ENCODE measurements around the gene HSPA1L.

Gene HSPA1L

DNA sequence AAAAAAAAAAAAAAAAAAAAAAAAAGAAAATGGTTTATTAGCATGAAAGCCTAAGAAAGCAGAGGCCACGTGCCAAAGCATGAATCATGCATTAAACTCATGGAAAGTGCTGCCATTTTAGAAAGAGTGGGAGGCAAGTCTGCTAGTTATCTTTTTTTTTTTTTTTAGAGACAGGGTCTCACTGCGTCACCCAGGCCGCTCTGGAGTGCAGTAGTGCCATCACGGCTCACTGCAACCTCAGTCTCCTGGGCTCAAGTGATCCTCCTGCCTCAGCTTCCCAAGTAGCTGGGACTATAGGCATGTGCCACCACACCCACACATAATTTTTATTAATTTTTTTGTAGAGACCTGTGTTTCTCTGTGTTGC, 43.1 kb downstream of the HSPA1L start:
- TF ChIP-seq, protein P1, sequence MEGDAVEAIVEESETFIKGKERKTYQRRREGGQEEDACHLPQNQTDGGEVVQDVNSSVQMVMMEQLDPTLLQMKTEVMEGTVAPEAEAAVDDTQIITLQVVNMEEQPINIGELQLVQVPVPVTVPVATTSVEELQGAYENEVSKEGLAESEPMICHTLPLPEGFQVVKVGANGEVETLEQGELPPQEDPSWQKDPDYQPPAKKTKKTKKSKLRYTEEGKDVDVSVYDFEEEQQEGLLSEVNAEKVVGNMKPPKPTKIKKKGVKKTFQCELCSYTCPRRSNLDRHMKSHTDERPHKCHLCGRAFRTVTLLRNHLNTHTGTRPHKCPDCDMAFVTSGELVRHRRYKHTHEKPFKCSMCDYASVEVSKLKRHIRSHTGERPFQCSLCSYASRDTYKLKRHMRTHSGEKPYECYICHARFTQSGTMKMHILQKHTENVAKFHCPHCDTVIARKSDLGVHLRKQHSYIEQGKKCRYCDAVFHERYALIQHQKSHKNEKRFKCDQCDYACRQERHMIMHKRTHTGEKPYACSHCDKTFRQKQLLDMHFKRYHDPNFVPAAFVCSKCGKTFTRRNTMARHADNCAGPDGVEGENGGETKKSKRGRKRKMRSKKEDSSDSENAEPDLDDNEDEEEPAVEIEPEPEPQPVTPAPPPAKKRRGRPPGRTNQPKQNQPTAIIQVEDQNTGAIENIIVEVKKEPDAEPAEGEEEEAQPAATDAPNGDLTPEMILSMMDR (conservative IDR thresholded peaks at IDR 0.05; ENCODE audit: low read depth, low read length), result no peak
- Histone ChIP-seq H3K27ac (no peak overlapping the region), H3K4me3 (IDR thresholded peaks at IDR 0.05; ENCODE audit: insufficient read depth, low read depth, low read length) (no peak overlapping the region), H4K20me1 (ENCODE audit: insufficient read depth) (no peaks in the 10 kb centered on the region), H2AFZ (ENCODE audit: low read depth) (no peak overlapping the region), H3K27me3 (ENCODE audit: insufficient read depth, low read depth) (no peaks in the 10 kb centered on the region), H3K79me2 (ENCODE audit: insufficient read depth, low read depth) (no peaks in the 10 kb centered on the region), H3K9ac (no peak overlapping the region), H3K4me1 (ENCODE audit: low read depth, poor library complexity, severe bottlenecking) (peaks cover 27% of the 10 kb centered on the region), H3K4me2 (no peak overlapping the region), H3K36me3 (ENCODE audit: insufficient read depth) (no peaks in the 10 kb centered on the region)

GRCh38 chr6:31770860-31771259, 44.2 kb downstream of the HSPA1L start:
- Histone ChIP-seq H3K9ac (no peak overlapping the region), H3K27me3 (ENCODE audit: insufficient read depth, low read depth) (no peaks in the 10 kb centered on the region), H3K4me3 (IDR thresholded peaks at IDR 0.05; ENCODE audit: insufficient read depth, low read depth, low read length) (no peak overlapping the region), H4K20me1 (ENCODE audit: insufficient read depth) (no peaks in the 10 kb centered on the region), H3K36me3 (ENCODE audit: insufficient read depth) (no peaks in the 10 kb centered on the region), H2AFZ (ENCODE audit: low read depth) (no peak overlapping the region), H3K4me2 (no peak overlapping the region), H3K79me2 (ENCODE audit: insufficient read depth, low read depth) (no peaks in the 10 kb centered on the region), H3K4me1 (ENCODE audit: low read depth, poor library complexity, severe bottlenecking) (peaks cover 15% of the 10 kb centered on the region), H3K27ac (no peak overlapping the region)
- TF ChIP-seq, protein P1 (conservative IDR thresholded peaks at IDR 0.05; ENCODE audit: low read depth, low read length), result no peak

DNA sequence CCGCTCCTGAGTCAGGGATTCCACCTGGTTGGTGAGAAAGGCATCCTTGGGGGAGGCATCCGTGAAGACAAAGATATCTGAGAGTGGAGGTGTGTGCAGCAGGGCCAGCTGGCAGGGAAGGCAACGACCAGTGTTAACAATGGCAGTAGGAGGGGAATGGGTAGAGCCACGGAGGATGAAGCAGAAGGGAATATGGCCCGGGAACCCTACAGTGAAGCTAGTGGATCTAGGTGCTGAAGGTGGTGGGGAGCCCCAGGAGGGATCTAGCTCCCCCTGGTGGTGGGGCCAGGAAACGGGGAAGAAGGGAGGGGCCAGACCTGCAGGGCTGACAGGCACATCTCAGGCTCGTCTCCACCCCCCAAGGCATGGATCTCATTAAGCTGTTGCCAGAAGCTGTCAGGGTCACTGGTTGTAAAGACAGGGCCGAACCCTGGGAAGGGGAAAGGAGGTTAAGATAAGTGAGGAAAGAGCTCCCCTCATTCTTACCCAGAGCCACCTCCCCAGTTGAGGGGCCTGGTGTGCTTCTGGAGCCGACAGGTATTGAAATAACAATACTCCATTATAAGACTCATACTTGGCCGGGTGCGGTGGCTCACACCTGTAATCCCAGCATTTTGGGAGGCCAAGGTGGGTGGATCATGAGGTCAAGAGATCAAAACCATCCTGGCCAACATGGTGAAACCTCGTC, 45.3 kb downstream of the HSPA1L start:
- no peak overlapping the region for H3K4me2 ChIP-seq
- no peak overlapping the region for H2AFZ ChIP-seq (ENCODE audit: low read depth)
- H3K36me3 ChIP-seq (ENCODE audit: insufficient read depth), result no peaks in the 10 kb centered on the region
- peaks cover 7% of the 10 kb centered on the region for H3K4me1 ChIP-seq (ENCODE audit: low read depth, poor library complexity, severe bottlenecking)
- no peak overlapping the region for H3K27ac ChIP-seq
- H3K27me3 ChIP-seq (ENCODE audit: insufficient read depth, low read depth), result no peaks in the 10 kb centered on the region
- no peaks in the 10 kb centered on the region for H3K79me2 ChIP-seq (ENCODE audit: insufficient read depth, low read depth)
- H4K20me1 ChIP-seq (ENCODE audit: insufficient read depth), result no peaks in the 10 kb centered on the region
- no peak overlapping the region for H3K4me3 ChIP-seq (IDR thresholded peaks at IDR 0.05; ENCODE audit: insufficient read depth, low read depth, low read length)
- TF ChIP-seq, protein P1 (conservative IDR thresholded peaks at IDR 0.05; ENCODE audit: low read depth, low read length), result peak; percentile 85
- no peak overlapping the region for H3K9ac ChIP-seq

GRCh38 chr6:31768363-31769257, 46.5 kb downstream of the HSPA1L start:
- Histone ChIP-seq H3K36me3 (ENCODE audit: insufficient read depth) (no peaks in the 10 kb centered on the region), H3K27me3 (ENCODE audit: insufficient read depth, low read depth) (no peaks in the 10 kb centered on the region), H3K79me2 (ENCODE audit: insufficient read depth, low read depth) (no peaks in the 10 kb centered on the region), H3K4me2 (no peak overlapping the region), H4K20me1 (ENCODE audit: insufficient read depth) (no peaks in the 10 kb centered on the region), H3K27ac (no peak overlapping the region), H3K9ac (no peak overlapping the region), H3K4me3 (IDR thresholded peaks at IDR 0.05; ENCODE audit: insufficient read depth, low read depth, low read length) (no peak overlapping the region), H3K4me1 (ENCODE audit: low read depth, poor library complexity, severe bottlenecking) (peaks cover 20% of the 10 kb centered on the region), H2AFZ (ENCODE audit: low read depth) (no peak overlapping the region)
- TF ChIP-seq, protein P1 (conservative IDR thresholded peaks at IDR 0.05; ENCODE audit: low read depth, low read length), result no peak

All from KMS-11 (cell line).